OCI-LY7 (cell line): ENCODE measurements around the gene TOR1A. TPM values are rescaled to one million over a fixed set of nuclear protein-coding genes. Genes with fewer than 3 reads are reported as not detected.

ENCODE experiments used
- BruUV-seq: library from RNA; stranded (reverse); fragments of 400-500 nt; replicated peaks from 2 replicates; lab custom pipeline; 2021; lab: Mats Ljungman, UMichigan
- CTCF ChIA-PET: fragments of 300-600 bp; sonication (Branson Sonifier 250); formaldehyde crosslinking; loops from one replicate; lab custom pipeline; 2022; ENCODE audit warnings: antibody characterized with exemption; ENCODE audit not compliant: unreplicated experiment; lab: Charles Lee
- POLR2A ChIA-PET: fragments of 300-600 bp; sonication (Branson Sonifier 250); formaldehyde crosslinking; loops from one replicate; lab custom pipeline; 2022; ENCODE audit warnings: antibody characterized with exemption; lab: Charles Lee
- DNase-seq: peaks from one replicate; pipeline ENCODE4 v3.0.0-alpha.2; 2015; ENCODE audit warnings: low spot score
- H2AFZ ChIP-seq: fragments of 200-600 bp; sonication (generic), shearing (Covaris generic); 2 replicates; pipeline ENCODE4 v1.6.1; 2014; ENCODE audit warnings: mild to moderate bottlenecking, antibody characterized with exemption, low read length, moderate library complexity
- H3K27ac ChIP-seq: fragments of 200-600 bp; sonication (generic); 2 replicates; pipeline ENCODE4 v1.5.1; 2014; ENCODE audit warnings: mixed run types, low read depth, mild to moderate bottlenecking, moderate library complexity, low read length, inconsistent platforms; ENCODE audit not compliant: poor library complexity, severe bottlenecking
- H3K36me3 ChIP-seq: fragments of 200-600 bp; sonication (generic); 2 replicates; pipeline ENCODE4 v1.6.1; 2014; ENCODE audit warnings: mild to moderate bottlenecking, antibody characterized with exemption, low read length, moderate library complexity, mixed read lengths; ENCODE audit not compliant: insufficient read depth
- H3K4me1 ChIP-seq: fragments of 200-600 bp; sonication (generic); 2 replicates; pipeline ENCODE4 v1.5.1; 2014; ENCODE audit warnings: mild to moderate bottlenecking, low read length; ENCODE audit not compliant: insufficient read depth, poor library complexity, severe bottlenecking
- H3K4me2 ChIP-seq: fragments of 200-600 bp; sonication (generic); 2 replicates; pipeline ENCODE4 v1.6.1; 2014; ENCODE audit warnings: mild to moderate bottlenecking, low read length
- H3K4me3 ChIP-seq: fragments of 200-600 bp; sonication (generic); 2 replicates; pipeline ENCODE4 v1.5.1; 2014; ENCODE audit warnings: mild to moderate bottlenecking, low read depth, low read length; ENCODE audit not compliant: poor library complexity, severe bottlenecking
- H3K79me2 ChIP-seq: fragments of 200-600 bp; sonication (generic); 2 replicates; pipeline ENCODE4 v1.6.1; 2016; ENCODE audit warnings: low read depth, mild to moderate bottlenecking, low read length, moderate library complexity, mixed read lengths; ENCODE audit not compliant: insufficient read depth
- H3K9me2 ChIP-seq: fragments of 200-600 bp; sonication (generic); 2 replicates; pipeline ENCODE4 v1.6.1; 2016; ENCODE audit warnings: mild to moderate bottlenecking, low read length, mixed read lengths; ENCODE audit not compliant: insufficient read depth
- H3K9me3 ChIP-seq: fragments of 200-600 bp; sonication (generic); 2 replicates; pipeline ENCODE4 v1.6.1; 2014; ENCODE audit warnings: mild to moderate bottlenecking, mixed run types, low read length, mixed read lengths
- H4K20me1 ChIP-seq: fragments of 200-600 bp; sonication (generic); 2 replicates; pipeline ENCODE4 v1.6.1; 2014; ENCODE audit warnings: mild to moderate bottlenecking, antibody characterized with exemption, low read length, moderate library complexity, mixed read lengths; ENCODE audit not compliant: insufficient read depth
- CTCF ChIP-seq: fragments of 200-600 bp; sonication (generic); conservative IDR thresholded peaks from 2 replicates; pipeline ENCODE4 v1.5.1; 2014; ENCODE audit warnings: mild to moderate bottlenecking, antibody characterized with exemption, low read length, moderate library complexity, mixed read lengths
- EZH2phosphoT487 ChIP-seq: fragments of 200-600 bp; sonication (generic); IDR thresholded peaks from 2 replicates; pipeline ENCODE4 v1.6.1; 2018; ENCODE audit warnings: low read depth, borderline replicate concordance, mild to moderate bottlenecking, mixed run types, antibody characterized with exemption, low read length, moderate library complexity, mixed read lengths
- intact Hi-C: fragments of 100-400 bp; cut with micrococcal nuclease; formaldehyde crosslinking; loops from one replicate; pipeline ENCODE4 v1.10.0; 2022; ENCODE audit not compliant: unreplicated experiment
- total RNA-seq, 2 experiments: library from RNA; depleted of rRNA in 1 of 2; stranded (reverse); fragments of >200 nt in 1 of 2; shearing (Covaris generic) in 1 of 2; gene quantifications; 2 replicates each; pipeline ENCODE4 v1.2.3, GENCODE V29; 2014 to 2022

TOR1A gene
- total RNA-seq, 2 experiments from 2014 or later = 32.7 to 37.0 TPM

GRCh38 chr9:129779560-129780190 lies 44.3 kb downstream of the TOR1A start:
- no peaks in the 10 kb centered on the region for H3K79me2 ChIP-seq
- intact Hi-C loops = no loop called here
- ChIA-PET POLR2A (interaction anchor here (0.7 kb wide), 1 partner anchor 268 kb away, joined by 3 read pairs; no protein-coding TSS in a partner anchor), CTCF (no interaction called here)
- no peak overlapping the region for H3K4me3 ChIP-seq
- H3K27ac ChIP-seq = no peak overlapping the region
- no peaks in the 10 kb centered on the region for H3K36me3 ChIP-seq
- no peaks in the 10 kb centered on the region for H3K9me3 ChIP-seq
- no peaks in the 10 kb centered on the region for H4K20me1 ChIP-seq
- no peak for DNase-seq
- no peak for TF ChIP-seq EZH2phosphoT487
- no peak for TF ChIP-seq CTCF
- H3K9me2 ChIP-seq = no peaks in the 10 kb centered on the region
- H3K4me2 ChIP-seq = no peak overlapping the region
- no TSS peak for BruUV-seq
- no peak overlapping the region for H2AFZ ChIP-seq
- no peaks in the 10 kb centered on the region for H3K4me1 ChIP-seq

GRCh38 chr9:129778469-129778868 lies 45.5 kb downstream of the TOR1A start:
- ChIA-PET POLR2A (no interaction called here), CTCF (no interaction called here)
- no peak overlapping the region for H3K4me2 ChIP-seq

More at GRCh38 chr9:129778469-129778868, 45.5 kb downstream of the TOR1A start:
- no peak for TF ChIP-seq EZH2phosphoT487
- TF ChIP-seq CTCF = no peak
- no peaks in the 10 kb centered on the region for H3K36me3 ChIP-seq
- intact Hi-C loops = no loop called here
- BruUV-seq = no TSS peak
- DNase-seq = no peak
- H4K20me1 ChIP-seq = no peaks in the 10 kb centered on the region; the same call in 1 of the 2 replicates
- H3K4me1 ChIP-seq = no peaks in the 10 kb centered on the region
- H3K9me2 ChIP-seq = no peaks in the 10 kb centered on the region
- H3K9me3 ChIP-seq = no peaks in the 10 kb centered on the region
- no peak overlapping the region for H3K27ac ChIP-seq
- no peak overlapping the region for H2AFZ ChIP-seq
- no peaks in the 10 kb centered on the region for H3K79me2 ChIP-seq
- no peak overlapping the region for H3K4me3 ChIP-seq
